Airway epithelial cell (primary cell): ENCODE data around the gene SYDE2. TPM values are rescaled to one million over a fixed set of nuclear protein-coding genes. Genes with fewer than 3 reads are reported as not detected.

Source experiments
- total RNA-seq: library from RNA; depleted of rRNA; stranded (reverse); fragments of >200 nt; gene quantifications from 2 replicates; pipeline ENCODE4 v1.2.3, GENCODE V29; 2015

Gene SYDE2, protein sequence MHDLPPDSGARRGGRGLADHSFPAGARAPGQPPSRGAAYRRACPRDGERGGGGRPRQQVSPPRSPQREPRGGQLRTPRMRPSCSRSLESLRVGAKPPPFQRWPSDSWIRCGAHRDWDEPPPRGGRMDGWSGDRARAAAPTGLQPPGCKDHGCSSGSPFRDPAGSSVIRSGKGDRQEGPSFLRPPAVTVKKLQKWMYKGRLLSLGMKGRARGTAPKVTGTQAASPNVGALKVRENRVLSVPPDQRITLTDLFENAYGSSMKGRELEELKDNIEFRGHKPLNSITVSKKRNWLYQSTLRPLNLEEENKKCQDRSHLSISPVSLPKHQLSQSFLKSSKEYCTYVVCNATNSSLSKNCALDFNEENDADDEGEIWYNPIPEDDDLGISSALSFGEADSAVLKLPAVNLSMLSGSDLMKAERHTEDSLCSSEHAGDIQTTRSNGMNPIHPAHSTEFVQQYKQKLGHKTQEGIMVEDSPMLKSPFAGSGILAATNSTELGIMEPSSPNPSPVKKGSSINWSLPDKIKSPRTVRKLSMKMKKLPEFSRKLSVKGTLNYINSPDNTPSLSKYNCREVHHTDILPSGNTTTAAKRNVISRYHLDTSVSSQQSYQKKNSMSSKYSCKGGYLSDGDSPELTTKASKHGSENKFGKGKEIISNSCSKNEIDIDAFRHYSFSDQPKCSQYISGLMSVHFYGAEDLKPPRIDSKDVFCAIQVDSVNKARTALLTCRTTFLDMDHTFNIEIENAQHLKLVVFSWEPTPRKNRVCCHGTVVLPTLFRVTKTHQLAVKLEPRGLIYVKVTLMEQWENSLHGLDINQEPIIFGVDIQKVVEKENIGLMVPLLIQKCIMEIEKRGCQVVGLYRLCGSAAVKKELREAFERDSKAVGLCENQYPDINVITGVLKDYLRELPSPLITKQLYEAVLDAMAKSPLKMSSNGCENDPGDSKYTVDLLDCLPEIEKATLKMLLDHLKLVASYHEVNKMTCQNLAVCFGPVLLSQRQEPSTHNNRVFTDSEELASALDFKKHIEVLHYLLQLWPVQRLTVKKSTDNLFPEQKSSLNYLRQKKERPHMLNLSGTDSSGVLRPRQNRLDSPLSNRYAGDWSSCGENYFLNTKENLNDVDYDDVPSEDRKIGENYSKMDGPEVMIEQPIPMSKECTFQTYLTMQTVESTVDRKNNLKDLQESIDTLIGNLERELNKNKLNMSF
- 3.8 and 4.2 TPM in 2 replicates for total RNA-seq

DNA sequence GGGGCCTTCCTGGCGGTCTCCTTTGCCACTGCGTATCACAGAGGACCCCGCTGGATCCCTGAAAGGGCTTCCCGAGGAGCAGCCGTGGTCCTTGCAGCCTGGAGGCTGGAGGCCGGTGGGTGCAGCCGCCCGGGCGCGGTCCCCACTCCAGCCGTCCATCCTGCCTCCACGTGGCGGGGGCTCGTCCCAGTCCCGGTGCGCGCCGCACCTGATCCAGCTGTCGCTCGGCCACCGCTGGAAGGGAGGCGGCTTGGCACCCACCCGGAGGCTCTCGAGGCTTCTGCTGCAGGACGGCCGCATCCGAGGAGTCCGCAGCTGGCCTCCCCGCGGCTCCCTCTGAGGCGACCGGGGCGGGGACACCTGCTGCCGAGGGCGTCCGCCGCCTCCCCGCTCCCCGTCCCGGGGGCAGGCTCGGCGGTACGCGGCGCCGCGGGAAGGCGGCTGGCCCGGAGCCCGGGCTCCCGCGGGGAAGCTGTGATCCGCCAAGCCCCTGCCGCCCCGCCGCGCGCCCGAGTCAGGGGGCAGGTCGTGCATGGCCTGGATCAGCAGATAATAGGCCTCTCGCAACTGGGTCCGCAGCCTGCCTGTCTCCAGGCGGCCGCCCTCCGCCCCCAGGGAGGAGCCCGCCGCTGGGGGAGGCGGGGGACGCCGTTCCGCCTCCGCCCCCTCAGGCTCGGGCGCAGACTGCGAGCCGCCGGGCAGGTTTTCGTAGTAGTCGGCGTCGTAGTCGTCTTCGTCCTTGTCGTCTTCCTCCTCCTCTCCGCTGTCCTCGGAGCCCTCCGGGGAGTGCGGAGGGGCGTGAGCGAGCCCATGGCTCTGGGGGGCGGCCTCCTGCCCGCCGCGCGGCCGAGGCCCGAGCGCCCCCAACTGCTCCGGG is at the start of gene SYDE2:
SYDE2 (minus strand) TSS at position 554 of the 877 bp plus-strand sequence; CDS start at position 534, 20 bp downstream.

Other genes with a start within 250 kb of the SYDE2 start
- gene MCOLN2, start 203.9 kb downstream of the SYDE2 start, total RNA-seq: 0.70 and 0.78 TPM in 2 replicates
- gene MCOLN3, start 152.5 kb downstream of the SYDE2 start, total RNA-seq: 1.8 and 2.5 TPM in 2 replicates
- 9.7 and 15.1 TPM in 2 replicates for gene C1orf52, start 58.6 kb upstream of the SYDE2 start, total RNA-seq
- gene BCL10, start 75.6 kb upstream of the SYDE2 start, total RNA-seq: 29.2 and 33.3 TPM in 2 replicates